Tongue (tissue), 2 donors: ENCODE results near the gene SLC51A. TPM values are rescaled to one million over a fixed set of nuclear protein-coding genes. Genes with fewer than 3 reads are reported as not detected.

ENCODE experiments used
- DNase-seq: peaks from one replicate; pipeline ENCODE4 v3.0.0-alpha.2; 2015
- total RNA-seq: library from RNA; depleted of rRNA; stranded (reverse); fragments of >200 nt; gene quantifications from one replicate; pipeline ENCODE4 v1.2.3, GENCODE V29; 2014

The SLC51A gene
- total RNA-seq, 1 donor from 2014 or later: not detected

DNA sequence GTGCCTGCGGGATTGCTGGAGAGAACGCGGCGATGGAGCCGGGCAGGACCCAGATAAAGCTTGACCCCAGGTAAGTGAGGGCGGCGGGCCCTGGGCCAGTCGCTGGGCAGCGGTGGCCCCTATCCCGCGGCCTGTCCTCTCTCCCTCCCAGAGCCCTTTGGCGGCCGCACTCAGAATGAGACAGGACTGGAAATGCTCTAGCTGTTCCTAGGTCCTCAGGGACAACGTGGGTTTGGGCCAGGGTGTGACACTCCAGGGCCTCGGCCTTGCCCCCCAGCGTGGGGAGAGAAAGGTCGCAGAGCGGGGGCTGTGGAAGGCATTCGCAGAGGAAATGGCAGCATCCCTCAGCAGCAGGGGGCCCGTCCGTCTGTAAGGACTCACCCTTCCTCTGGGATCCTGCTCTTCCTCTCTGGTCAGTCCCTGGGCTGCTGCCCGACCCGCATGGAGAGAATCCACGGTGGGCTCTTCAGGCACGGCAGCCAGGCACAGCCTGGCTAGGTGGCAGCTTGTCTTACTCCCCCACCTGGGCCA, 412 bp downstream of the SLC51A start:
- DNase-seq: no peak

GRCh38 chr3:196217307-196218154, 1.2 kb downstream of the SLC51A start:
- no peak for DNase-seq

DNA sequence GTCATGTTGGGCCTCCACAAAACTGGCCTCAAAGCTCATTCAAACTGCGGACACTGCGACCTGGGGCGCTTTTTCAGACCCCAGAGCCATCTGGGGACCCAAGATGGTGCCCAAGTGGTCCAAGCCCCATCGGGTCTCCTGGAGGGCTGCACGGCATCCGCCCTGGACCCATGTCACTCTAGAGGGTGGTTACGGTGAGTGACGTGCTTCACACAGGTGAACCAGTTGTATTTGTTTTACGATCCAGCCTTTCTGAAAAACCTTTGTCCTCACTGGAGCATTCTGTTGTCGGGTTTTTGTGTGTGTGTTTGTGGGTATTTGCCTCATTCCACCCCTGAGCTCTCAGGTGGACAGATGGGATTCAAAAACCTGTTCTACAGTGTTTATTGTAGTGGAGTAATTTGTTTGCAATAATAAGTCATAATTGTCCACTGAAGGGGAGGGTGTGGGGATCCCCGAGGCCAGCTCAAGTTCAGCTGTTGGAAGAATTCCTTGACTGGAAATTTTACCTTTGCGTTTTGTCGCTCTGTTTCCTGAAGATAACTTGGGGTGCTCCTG, 1.9 kb downstream of the SLC51A start:
- no peak for DNase-seq

- DNase-seq: peak; percentile 86
Measured at GRCh38 chr3:196219194-196219969, 3.0 kb downstream of the SLC51A start.

- DNase-seq: no peak
Measured at GRCh38 chr3:196219970-196220311, 3.6 kb downstream of the SLC51A start.

- no peak for DNase-seq
Measured at GRCh38 chr3:196220587-196220986, 4.3 kb downstream of the SLC51A start.

DNA sequence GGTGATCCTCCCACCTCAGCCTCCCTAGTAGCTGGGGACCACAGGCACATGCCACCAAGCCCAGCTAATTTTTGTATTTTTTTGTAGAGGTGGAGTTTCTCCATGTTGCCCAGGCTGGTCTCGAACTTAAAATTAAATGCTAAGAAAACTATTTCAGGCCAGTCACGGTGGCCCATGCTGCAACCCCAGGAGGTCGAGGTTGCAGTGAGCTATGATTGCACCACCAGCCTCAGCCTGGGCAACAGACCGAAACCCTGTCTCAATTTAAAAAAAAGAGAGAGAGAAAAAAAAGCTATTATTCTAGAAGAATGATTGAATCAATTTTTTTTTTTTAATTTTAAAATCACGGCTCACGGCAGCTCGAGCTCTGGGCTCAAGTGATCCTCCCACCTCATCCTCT, 4.7 kb downstream of the SLC51A start:
- DNase-seq: no peak

- no peak for DNase-seq
Measured at GRCh38 chr3:196222876-196223595, 6.7 kb downstream of the SLC51A start.

GRCh38 chr3:196225086-196225485, 8.8 kb downstream of the SLC51A start:
- DNase-seq: no peak

- DNase-seq: no peak
Measured at GRCh38 chr3:196225763-196226364, 9.5 kb downstream of the SLC51A start.

GRCh38 chr3:196227121-196227561, 10.8 kb downstream of the SLC51A start:
- DNase-seq: peak; percentile 8

DNA sequence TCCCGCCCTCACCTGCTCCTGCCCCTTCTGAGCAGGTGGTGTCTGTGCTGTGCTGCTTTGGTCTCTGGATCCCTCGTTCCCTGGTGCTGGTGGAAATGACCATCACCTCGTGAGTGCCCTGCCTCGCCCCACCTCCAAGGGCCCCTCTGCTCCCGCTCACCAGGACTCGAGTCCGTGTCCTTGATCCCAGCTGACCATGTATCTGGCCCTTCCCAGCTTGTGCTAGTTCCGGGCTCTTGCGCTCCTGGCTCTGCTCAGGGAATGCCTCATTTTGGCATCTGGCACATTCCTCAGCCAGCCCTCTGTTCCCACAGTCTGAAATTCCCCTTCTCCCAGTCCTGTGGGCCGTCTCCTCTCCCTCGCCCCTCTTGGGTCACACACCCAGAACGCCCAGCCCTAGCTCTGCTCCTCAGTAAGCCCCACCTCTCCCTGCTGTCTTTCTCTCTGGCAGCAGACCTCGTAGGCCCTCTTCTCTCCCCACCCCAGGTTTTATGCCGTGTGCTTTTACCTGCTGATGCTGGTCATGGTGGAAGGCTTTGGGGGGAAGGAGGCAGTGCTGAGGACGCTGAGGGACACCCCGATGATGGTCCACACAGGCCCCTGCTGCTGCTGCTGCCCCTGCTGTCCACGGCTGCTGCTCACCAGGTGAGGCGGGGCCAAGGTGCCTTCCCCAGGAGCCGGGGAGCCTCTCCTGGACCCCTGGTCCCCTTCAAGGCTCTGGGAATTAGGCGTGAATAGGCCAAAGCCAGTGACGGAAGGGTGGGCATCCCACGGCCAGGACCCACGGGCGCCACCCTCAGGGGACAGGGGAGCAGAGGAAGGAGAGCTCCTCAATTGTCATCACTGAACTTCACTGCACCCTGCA, 11.5 kb downstream of the SLC51A start:
- peak; percentile 18 for DNase-seq

- no peak for DNase-seq
Measured at GRCh38 chr3:196232154-196232881, 16.0 kb downstream of the SLC51A start.

GRCh38 chr3:196232882-196233251, 16.5 kb downstream of the SLC51A start:
- DNase-seq: no peak

GRCh38 chr3:196235452-196236122, 19.3 kb downstream of the SLC51A start:
- no peak for DNase-seq

DNA sequence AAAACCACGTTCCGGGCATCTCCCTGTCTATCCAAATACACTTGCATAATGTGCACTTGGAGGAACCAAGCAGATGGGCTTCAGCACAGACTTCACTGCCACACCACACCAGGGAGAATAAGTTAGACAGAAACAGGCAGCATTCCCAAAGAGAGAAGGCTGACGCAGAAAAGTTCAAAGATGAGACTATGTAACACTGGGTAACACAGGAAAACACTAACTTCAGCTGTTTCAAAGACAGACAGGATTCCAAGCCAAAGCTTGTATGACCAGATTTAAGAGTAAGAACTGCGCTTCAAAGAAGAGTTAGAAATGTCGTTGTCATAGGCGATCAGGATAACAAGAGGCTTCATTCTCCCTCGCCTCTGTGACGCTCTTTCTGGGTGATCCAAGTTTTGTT, 19.9 kb downstream of the SLC51A start:
- no peak for DNase-seq

DNA sequence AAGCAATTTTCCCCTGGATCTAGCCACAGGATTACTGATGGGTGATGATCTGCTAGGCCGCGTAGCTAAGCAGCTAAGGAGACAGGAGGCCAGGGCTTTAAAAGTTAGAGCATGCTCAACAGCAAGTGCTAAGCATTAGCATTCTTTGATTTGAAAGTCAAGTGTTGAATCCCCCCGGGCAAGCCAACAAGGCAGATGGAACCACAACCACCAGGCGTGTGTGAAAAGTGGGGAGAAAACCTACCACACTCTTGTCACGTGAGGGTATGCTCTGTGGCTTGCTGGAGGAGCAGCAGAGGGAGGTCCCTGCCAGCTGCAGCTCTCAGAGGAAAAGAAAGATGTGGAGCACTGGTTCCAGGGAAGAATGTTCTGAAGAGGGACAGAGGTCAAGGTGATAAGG, 20.9 kb downstream of the SLC51A start:
- DNase-seq: no peak

GRCh38 chr3:196238612-196239560, 22.6 kb downstream of the SLC51A start:
- no peak for DNase-seq
